HG03571 (cell line): ENCODE measurements around the gene DCAF17.
A peak's percentile ranks its signal among the peaks of the same experiment; 100 is the strongest.
"Not testable (repeated sequence)": the region's sequence is repeated elsewhere in the genome, so short reads cannot be mapped to it uniquely, and the experiment has no call there.

Source experiments
- ATAC-seq: cut with Tn5 transposase; IDR thresholded peaks from one replicate; pipeline ENCODE4 v1.9.1; 2021; ENCODE audit not compliant: unreplicated experiment

The DCAF17 gene

GRCh38 chr2:171452773-171453172 is 18.7 kb downstream of the DCAF17 start:
- ATAC-seq = no peak

GRCh38 chr2:171459498-171459897 is 25.5 kb downstream of the DCAF17 start:
- no peak for ATAC-seq

GRCh38 chr2:171460537-171460936 is 26.5 kb downstream of the DCAF17 start:
- ATAC-seq = no peak

- ATAC-seq = no peak
Measured at GRCh38 chr2:171469176-171469575, 35.1 kb downstream of the DCAF17 start.

GRCh38 chr2:171470129-171470528 is 36.1 kb downstream of the DCAF17 start:
- no peak for ATAC-seq

GRCh38 chr2:171475979-171476378 is 42.0 kb downstream of the DCAF17 start:
- no peak for ATAC-seq

GRCh38 chr2:171478345-171478744 is 44.3 kb downstream of the DCAF17 start:
- no peak for ATAC-seq

GRCh38 chr2:171479154-171479814 is 45.3 kb downstream of the DCAF17 start:
- no peak for ATAC-seq

- ATAC-seq = no peak
Measured at GRCh38 chr2:171480908-171481307, 46.9 kb downstream of the DCAF17 start.

- no peak for ATAC-seq
Measured at GRCh38 chr2:171482308-171482707, 48.3 kb downstream of the DCAF17 start.

GRCh38 chr2:171482877-171483276 is 48.9 kb downstream of the DCAF17 start:
- ATAC-seq = no peak

GRCh38 chr2:171483793-171484192 is 49.8 kb downstream of the DCAF17 start:
- ATAC-seq = no peak

- no peak for ATAC-seq
Measured at GRCh38 chr2:171485116-171485515, 51.1 kb downstream of the DCAF17 start.

- ATAC-seq = no peak
Measured at GRCh38 chr2:171487201-171487600, 53.2 kb downstream of the DCAF17 start.

- no peak for ATAC-seq
Measured at GRCh38 chr2:171487803-171488259, 53.8 kb downstream of the DCAF17 start.

- no peak for ATAC-seq
Measured at GRCh38 chr2:171490577-171490976, 56.6 kb downstream of the DCAF17 start.

- no peak for ATAC-seq
Measured at GRCh38 chr2:171491292-171491691, 57.3 kb downstream of the DCAF17 start.

GRCh38 chr2:171492664-171493063 is 58.6 kb downstream of the DCAF17 start:
- ATAC-seq = no peak

GRCh38 chr2:171497664-171498063 is 63.6 kb downstream of the DCAF17 start:
- not testable (repeated sequence) for ATAC-seq

- no peak for ATAC-seq
Measured at GRCh38 chr2:171505374-171505773, 71.3 kb downstream of the DCAF17 start.

- peak; percentile 72 for ATAC-seq
Measured at GRCh38 chr2:171509945-171510731, 76.1 kb downstream of the DCAF17 start.

GRCh38 chr2:171512014-171512413 is 78.0 kb downstream of the DCAF17 start:
- no peak for ATAC-seq
